Measurements from ENCODE around the gene TMEM205. TPM values are rescaled to one million over a fixed set of nuclear protein-coding genes. Genes with fewer than 3 reads are reported as not detected.

Gene TMEM205
- total and polyA plus RNA-seq, 2 of the 8 experiments (the other 6 are each of a cell fraction or from before 2014, with no cell fraction given) = 73.5 to 423 TPM

DNA sequence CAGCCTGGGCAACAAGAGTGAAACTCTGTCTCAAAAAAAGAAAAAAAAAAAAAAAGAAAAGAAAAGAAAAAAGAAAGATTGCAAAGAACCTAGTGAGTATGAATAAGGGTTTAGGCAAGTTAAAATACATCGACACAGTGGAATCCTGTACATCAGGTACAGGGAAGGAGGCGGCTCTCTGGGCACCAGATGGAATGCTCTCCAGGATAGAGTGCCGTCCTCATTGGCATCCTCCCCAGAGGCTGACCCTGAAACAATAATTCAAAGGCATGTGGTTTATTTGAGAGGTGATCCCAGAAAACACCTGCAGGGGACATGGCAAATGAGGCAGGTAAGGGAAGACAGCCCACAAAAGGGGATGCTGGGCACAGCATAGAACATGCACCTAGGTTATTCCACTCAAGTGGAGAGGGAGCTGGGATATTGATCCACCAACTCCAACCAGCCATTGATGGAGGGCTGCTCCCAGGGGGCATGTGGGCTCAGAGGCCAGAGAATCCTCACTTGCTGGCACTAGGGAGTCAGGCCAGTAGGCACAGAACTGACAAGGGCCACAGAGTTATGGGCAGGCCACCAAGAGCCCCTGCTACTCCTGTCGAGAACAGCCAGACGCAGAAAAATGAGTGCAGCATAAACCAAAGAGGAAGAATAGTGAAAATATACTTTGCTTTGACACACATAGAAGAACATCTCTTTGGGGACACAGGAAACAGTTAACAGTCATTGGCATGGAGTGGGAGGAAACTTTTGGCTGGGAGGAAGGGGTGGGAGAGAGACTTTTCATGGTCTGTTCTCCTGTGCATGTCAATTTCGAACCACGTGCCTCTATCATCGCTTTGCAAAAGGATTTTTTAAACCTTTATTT, 45.9 kb downstream of the TMEM205 start:
- Histone ChIP-seq H3K79me1 (ENCODE audit: low read depth, low read length) (no peaks in the 10 kb centered on the region), H2BK20ac (ENCODE audit: low read length) (no peak overlapping the region), H3K4me2 (ENCODE audit: insufficient read depth in 1 of 2, low read depth in 2 of 2, low read length in 2 of 2) (no peak overlapping the region), H4K91ac (replicated peaks; ENCODE audit: insufficient read length, low read length) (no peak overlapping the region), H4K5ac (ENCODE audit: insufficient read length, low read depth, low read length) (no peak overlapping the region), H3K9ac (replicated peaks in 1 of 4; ENCODE audit: extremely low read depth in 1 of 4, low read depth in 3 of 4, low read length in 3 of 4) (no peak overlapping the region), H4K8ac (ENCODE audit: extremely low read depth, insufficient read depth, low read length) (no peak overlapping the region), H3K56ac (replicated peaks; ENCODE audit: insufficient read length, low read depth, low read length) (no peak overlapping the region), H3K9me3 (ENCODE audit: insufficient read depth in 2 of 2, low read depth in 1 of 2, low read length in 1 of 2) (no peaks in the 10 kb centered on the region), H3K14ac (ENCODE audit: insufficient read length) (no peak overlapping the region), H3K23ac (ENCODE audit: insufficient read length) (no peak overlapping the region), H2BK12ac (ENCODE audit: low read depth, low read length) (no peak overlapping the region), H2BK120ac (replicated peaks; ENCODE audit: low read depth, low read length) (no peak overlapping the region), H4K20me1 (replicated peaks in 1 of 2; ENCODE audit: control insufficient read depth in 1 of 2, insufficient read depth in 2 of 2, low read length in 2 of 2) (no peaks in the 10 kb centered on the region), H3K23me2 (ENCODE audit: low read depth, low read length) (no peaks in the 10 kb centered on the region), H3K18ac (ENCODE audit: extremely low read depth, low read length) (no peak overlapping the region), H3K79me2 (ENCODE audit: control insufficient read depth in 1 of 2, insufficient read depth in 2 of 2, low read length in 2 of 2) (no peaks in the 10 kb centered on the region), H3K27ac (ENCODE audit: low read depth, low read length) (no peak overlapping the region), H3K27me3 (replicated peaks in 1 of 4; ENCODE audit: control insufficient read depth in 3 of 4, extremely low read depth in 1 of 4, insufficient read depth in 3 of 4, low read length in 3 of 4) (no peaks in the 10 kb centered on the region; a peak in 2 of 7 replicates), H2AK5ac (ENCODE audit: low read depth, low read length) (no peak overlapping the region), H3K36me3 (ENCODE audit: control insufficient read depth in 2 of 4, insufficient read depth in 4 of 4, low read length in 3 of 4) (no peaks in the 10 kb centered on the region), H3K4me1 (replicated peaks in 1 of 4; ENCODE audit: control insufficient read depth in 3 of 4, insufficient read depth in 4 of 4, low read length in 3 of 4) (peaks cover 0 to 3% (median under 1%) of the 10 kb centered on the region in 4 experiments; a peak in 2 of 7 replicates), H2AFZ (ENCODE audit: low read length) (no peak overlapping the region), H2BK5ac (ENCODE audit: low read depth, low read length) (no peak overlapping the region), H2BK15ac (ENCODE audit: low read length) (no peak overlapping the region), H3K4me3 (ENCODE audit: extremely low read depth in 1 of 4, insufficient read depth in 2 of 4, low read depth in 3 of 4, low read length in 4 of 4) (no peak overlapping the region), H3K4ac (replicated peaks; ENCODE audit: insufficient read length, low read depth, low read length) (no peak overlapping the region)
- POLR2A ChIA-PET (ENCODE audit: partially characterized antibody) = interaction anchor here (0.5 kb wide), 1 partner anchor 219 kb away, joined by 3 read pairs; no protein-coding TSS in a partner anchor
- TF ChIP-seq MAFK (IDR thresholded peaks at IDR 0.05; ENCODE audit: low read depth, low read length) (no peak), RXRA (IDR thresholded peaks at IDR 0.05; ENCODE audit: insufficient read depth, low read depth, low read length) (no peak), RFX5 (IDR thresholded peaks at IDR 0.05; ENCODE audit: borderline replicate concordance, low read depth, low read length) (no peak), CHD2 (IDR thresholded peaks at IDR 0.05; ENCODE audit: low read length) (no peak), SIRT6 (IDR thresholded peaks at IDR 0.05; ENCODE audit: low read length) (no peak)
- WGBS, 2 experiments (ENCODE audit: extremely low coverage in 1 of 2, insufficient coverage in 1 of 2, insufficient read length in 1 of 2, insufficient replicate concordance in 2 of 2, low coverage in 1 of 2, low lambda C conversion rate in 2 of 2, missing lambda C conversion rate in 1 of 2) = 89% methylated on average over 8 of the region's 8 CpGs; no CpG with 5 or more reads in 1 of the 2 experiments
- DNase-seq (ENCODE audit: low read depth in 1 of 2, low spot score in 2 of 2) (no peak), FAIRE-seq (no peak)
- CTCF ChIA-PET (ENCODE audit: partially characterized antibody) = interaction anchor here (0.9 kb wide), 1 partner anchor 83 kb away, joined by 3 read pairs; no protein-coding TSS in a partner anchor
